HCEC 1CT (cell line): Measurements from ENCODE around the gene ANK2.
A peak's percentile ranks its signal among the peaks of the same experiment; 100 is the strongest.

Source experiments
- DNase-seq: peaks from one replicate; pipeline ENCODE4 v3.0.0-alpha.2; 2017

Gene ANK2

DNA sequence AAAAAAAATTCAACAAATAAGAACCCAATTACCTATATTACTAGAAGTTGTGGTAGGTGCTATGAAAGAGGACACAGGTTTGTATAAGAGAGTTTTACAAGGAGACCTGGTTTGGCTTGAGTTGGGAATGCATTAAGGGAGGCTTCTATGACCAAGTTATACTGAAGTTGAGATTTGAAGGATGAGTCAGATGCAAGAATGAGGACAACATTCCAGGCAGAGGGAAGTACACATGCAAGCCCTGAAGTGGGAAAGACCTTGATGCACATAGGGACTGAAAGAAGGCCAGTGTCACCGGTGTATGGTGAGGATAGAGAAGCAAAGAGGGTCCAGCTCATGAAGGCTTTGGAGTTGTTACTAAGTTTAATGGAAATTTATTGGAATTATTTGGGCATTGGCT is 52.2 kb downstream of the ANK2 start:
- peak; percentile 33 for DNase-seq

GRCh38 chr4:113103556-113103955 is 54.1 kb downstream of the ANK2 start:
- DNase-seq = no peak

DNA sequence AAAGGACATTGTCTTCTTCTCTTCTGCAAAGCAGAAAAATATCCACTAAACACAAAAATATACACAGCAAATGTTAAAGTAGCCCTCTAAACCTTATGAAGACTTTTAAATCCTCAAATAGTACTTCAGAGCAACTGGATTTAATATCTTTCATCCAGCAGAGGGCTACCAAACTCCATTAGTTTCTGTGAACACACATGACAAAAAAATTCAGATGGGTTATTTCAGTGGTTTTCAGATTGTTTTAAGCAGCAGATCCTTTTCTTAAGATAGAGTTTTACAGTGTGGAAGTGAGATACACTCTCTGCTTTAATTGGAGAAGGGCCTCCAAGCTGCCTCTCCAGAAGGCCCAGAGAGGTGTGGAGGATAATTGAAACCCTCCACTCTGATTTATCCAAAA is 56.7 kb downstream of the ANK2 start:
- DNase-seq = peak; percentile 48

GRCh38 chr4:113109106-113109718 is 59.8 kb downstream of the ANK2 start:
- no peak for DNase-seq

GRCh38 chr4:113112338-113112978 is 63.0 kb downstream of the ANK2 start:
- DNase-seq = no peak

DNA sequence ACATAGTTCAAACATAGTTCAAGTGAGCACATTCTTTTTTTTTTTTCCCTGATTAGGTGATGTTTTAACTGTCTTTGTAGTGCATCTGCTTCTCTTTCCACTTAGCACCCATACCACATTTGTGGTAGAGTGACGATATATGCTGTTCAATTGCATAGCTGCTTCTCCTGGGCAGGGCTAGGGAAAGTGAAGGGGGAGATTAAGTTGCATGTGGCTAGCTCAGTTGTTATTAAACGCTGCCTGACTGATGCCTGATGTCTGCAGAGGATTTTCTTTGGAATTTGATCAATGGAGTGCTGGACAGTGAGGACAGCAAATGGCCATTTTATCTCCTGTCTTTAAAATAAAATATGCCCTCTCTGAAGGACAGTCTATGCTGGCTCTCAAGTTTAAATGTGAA is 63.7 kb downstream of the ANK2 start:
- DNase-seq = no peak

GRCh38 chr4:113114884-113115283 is 65.4 kb downstream of the ANK2 start:
- no peak for DNase-seq

- no peak for DNase-seq
Observed at GRCh38 chr4:113116414-113117357, 67.2 kb downstream of the ANK2 start.

DNA sequence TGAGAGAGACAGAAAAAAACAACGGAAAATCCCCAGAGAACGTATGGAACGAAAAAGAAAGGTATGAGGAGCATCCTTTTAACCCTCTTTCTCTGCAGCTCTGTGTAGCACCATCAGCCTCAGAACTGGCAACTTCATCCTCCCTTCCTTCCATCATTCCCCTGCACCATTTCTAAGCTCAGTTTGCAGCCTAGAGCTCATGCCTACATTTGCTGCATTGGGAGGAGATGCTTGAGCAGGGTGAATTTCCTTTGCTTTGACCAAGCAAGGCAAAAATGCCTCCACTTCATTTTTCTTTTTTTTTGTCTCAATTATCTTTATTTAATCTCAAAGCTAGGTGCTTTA is 67.9 kb downstream of the ANK2 start:
- DNase-seq = no peak

DNA sequence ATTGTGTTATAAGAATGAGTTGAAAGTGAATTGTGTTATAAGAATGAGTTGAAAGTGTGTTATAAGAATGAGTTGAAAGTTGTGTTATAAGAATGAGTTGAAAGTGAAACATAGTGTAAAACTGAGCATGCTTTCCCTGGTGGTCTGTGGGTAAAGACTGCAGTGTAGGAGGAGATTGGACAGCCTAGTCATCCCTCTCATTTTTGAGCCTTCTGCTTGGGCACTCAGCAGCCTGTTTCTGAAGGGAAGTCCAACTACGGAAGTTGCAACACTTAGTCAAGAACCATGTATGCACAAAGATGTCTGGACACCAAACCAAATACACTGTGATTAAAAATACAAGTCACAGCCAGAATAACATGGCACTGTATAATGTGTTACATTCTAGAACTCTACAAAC is 72.6 kb downstream of the ANK2 start:
- DNase-seq = no peak

DNA sequence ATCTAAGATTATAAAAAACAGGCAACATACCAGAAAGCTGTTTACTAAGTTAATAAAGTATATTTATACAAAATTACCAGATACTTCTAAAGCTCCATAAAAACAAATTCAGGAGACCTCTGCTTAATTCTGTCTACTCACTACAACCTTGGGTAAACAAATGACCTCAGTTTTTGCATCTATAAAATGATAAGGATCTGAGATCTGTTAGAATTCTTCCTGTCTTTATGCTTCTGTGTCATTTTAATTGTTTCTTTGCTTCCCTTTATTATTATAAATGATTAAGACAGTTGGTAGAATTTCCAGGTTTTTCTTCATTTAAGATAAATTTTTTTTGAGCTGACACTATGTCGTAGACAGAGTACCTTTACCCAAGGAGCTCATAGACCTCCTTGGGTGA is 76.0 kb downstream of the ANK2 start:
- DNase-seq = no peak

- DNase-seq = no peak
Observed at GRCh38 chr4:113131136-113131535, 81.7 kb downstream of the ANK2 start.

DNA sequence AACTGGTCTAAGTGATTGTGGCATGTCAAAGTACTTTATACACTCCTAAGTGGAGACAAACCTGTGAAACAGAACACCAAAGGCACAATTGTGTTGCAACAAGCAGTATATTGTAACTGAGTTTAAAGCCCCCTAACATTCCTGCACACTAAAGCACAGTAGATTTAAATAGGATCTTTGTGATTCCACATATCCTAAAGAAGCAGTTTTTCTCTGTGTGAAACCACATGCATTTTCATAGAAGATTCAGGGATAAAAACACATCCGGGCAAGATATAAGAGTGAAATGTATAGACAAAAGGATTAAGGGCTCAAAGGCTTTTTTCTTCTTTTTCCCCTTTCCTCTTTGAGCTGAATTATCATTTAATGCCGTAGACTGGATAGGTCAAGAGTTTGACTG is 82.2 kb downstream of the ANK2 start:
- no peak for DNase-seq

DNA sequence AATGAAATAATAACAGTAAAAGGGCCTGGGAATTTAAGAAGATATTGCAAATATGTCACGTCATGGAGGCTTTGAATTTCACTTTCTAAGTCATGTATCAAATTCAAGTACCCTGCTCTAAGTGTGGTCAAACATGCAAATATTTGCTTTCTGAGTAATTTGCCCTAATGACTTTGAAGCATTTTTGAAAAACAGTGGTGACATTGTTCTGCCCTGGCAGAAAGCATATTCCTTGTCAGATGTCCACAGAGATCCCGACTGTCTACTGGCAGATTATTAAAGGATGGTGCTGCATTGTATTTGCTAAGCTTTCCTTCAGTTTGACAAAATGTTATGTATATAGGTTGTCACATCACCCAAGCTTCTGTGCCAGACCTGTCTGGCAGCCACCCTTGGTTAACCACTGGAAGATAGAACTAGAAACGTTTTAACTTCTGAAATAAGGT is 92.5 kb downstream of the ANK2 start:
- peak; percentile 59 for DNase-seq

DNA sequence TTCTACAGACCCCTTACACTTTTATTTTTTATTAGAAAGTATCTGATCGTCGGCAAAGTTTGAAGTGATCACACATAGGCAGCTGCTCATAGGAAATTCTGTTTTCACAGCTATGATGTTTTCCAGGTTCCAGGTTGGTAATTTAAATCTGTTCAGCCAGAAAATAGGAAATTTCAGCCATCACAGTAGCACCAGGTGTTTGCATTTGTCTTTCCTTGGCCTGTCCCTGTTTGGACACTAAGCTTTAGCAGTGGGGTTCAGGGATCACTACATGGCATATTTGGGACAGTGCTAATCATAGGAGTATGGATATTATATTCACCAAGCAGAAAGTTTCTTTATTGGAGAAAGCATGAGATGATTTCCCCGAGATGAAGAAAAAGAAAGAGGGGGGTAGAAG is 92.9 kb downstream of the ANK2 start:
- no peak for DNase-seq

DNA sequence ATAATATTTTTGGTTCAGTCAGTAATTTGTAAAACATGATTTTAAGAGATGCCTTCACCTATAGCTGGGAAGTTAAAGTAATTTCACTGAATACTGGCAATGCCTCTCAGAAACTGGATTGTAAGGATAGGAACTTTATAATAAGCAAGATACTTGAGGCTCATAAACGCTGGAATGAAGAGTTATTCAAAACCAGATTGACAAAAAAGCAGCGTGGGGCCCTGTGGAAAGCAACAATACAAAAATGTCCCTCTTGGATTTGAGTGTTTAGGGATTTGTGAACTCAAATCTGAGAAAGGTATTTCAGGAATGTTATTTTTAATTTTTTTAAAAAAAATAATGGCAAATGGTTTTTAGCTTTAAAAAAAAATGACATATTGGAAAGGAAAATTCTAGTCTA is 94.6 kb downstream of the ANK2 start:
- DNase-seq = no peak

GRCh38 chr4:113145147-113145518 is 95.7 kb downstream of the ANK2 start:
- DNase-seq = no peak

DNA sequence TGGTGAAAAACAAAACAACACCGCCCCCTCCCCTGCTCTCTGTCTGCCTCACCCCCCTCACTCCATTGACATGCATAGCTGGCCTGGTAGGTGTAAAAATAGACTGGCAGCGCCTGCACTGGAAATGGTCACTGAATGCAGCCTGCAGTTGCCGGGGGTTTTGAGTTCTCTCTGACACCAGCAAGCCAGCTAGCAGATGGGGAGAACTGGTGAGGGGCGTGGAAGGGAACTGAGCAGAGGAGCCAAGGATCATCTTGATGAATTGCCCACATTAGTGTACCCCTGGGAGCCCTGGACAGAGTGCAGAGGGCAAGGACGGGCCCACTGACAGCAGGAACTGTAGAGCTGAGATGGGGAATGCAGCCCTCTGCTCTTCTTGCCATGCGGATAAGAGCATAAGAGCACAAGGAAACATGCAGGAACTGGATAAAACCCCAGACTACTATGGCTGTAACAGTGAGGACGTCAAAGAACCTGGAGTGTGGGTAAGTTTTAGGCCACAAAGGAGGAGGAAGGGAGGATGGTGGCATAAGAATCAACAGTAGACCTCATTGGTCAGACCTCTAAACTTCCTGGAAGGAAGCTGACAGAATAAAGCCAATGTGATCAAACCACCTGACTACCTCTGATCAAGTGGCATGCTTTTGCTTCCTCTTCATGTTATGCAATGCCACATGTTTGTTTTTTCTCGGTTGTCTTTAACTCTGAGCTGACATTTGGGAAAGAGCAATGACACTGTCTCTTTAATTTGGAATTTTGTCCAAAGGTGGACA is 96.3 kb downstream of the ANK2 start:
- no peak for DNase-seq

DNA sequence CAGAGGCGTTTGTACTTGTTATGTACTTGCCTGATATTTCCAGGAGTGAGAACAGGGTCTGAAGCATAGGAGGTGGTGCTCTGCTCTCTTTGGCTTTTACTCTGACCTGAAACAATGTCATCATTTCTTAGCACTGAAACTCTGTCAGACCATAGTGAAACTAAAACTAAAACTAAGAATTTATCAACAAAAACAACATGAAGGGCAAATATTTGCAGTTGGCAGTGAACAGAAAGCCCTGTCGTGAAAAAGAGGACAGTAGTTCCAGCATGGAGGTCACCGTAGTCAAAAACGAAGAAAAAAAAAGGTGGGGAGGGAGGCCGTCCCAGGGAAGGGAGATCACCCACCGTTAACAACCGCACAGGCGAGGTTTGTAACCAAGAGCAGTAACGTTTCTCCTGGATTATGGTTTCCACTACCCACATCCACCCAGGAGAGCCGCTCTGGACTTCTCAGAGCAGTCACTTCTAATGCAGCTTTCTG is 97.5 kb downstream of the ANK2 start:
- DNase-seq = no peak

DNA sequence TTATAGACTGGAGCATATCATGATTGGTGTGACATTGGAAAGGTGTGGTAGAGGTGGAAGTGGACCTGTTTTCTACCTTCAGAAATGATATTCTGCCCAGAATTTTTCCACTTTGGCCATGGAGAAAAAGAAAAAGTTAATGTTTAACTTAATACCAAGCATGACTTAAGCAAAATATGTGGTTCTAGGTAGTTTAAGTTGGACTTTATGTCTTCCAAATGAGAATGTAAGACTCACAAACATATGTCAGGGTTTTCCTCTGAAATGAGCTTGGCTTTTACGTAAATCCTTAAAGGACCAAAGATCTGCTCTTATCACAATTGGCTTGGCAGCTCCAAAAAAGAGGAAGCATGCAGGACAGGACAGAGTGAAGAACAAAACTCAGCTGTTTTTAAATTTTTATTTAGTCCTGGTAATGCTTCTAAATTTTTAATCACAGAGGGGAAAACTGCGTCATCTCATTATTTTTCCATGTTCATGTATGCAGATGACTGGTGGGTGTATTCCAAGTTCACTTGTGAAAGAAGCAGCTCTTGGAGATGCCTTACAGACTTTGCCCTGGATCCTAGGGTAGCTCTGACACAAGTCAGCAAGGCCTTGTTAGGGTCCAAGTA is 98.2 kb downstream of the ANK2 start:
- DNase-seq = no peak

DNA sequence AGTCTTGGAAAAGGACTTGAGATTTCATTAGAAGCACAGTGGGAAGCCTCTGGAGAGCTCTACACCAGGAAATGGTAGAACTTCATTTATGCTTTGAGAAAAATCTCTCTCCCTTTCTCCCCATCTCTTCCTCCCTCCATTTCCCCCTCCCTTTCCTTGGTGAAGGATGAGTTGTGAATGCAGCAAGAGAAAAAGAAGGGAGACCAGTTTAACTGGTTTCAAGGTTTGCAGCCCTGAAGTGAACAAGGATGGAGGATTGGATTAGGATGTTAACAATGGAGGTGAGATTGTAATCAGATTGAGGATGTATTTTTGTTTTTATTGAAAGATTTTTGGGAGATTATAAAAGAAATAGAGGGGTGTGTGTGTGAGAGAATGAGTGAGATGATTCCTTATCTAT is 99.5 kb downstream of the ANK2 start:
- DNase-seq = no peak

DNA sequence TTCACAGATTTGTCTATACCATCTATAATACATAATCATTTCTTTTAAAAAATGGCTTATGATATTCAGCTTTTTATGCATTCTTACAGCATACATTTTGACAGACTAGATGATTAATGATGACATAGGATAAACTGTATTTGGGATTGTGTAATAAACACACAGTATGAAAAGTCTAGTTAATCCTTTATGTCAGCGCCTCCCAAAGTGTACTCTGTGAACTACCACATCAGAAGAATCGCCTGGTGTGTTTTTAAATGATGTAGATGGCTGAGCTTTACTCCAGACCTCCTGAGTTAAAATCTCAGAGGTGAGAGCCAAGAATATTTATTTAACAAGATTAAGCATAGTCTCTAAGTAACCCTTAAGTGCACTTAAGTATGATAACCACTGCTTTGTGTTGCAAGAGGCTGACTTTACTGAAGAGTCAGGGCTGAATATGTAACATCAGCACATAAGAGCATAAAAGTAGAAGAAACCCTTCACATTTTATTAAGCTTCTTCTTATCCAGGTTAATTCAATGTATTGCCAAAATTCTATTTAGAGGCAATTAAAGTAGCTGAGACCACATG is 104.2 kb downstream of the ANK2 start:
- peak; percentile 67 for DNase-seq
